ENCODE measurements around the gene IRF2BP1.

The IRF2BP1 gene

DNA sequence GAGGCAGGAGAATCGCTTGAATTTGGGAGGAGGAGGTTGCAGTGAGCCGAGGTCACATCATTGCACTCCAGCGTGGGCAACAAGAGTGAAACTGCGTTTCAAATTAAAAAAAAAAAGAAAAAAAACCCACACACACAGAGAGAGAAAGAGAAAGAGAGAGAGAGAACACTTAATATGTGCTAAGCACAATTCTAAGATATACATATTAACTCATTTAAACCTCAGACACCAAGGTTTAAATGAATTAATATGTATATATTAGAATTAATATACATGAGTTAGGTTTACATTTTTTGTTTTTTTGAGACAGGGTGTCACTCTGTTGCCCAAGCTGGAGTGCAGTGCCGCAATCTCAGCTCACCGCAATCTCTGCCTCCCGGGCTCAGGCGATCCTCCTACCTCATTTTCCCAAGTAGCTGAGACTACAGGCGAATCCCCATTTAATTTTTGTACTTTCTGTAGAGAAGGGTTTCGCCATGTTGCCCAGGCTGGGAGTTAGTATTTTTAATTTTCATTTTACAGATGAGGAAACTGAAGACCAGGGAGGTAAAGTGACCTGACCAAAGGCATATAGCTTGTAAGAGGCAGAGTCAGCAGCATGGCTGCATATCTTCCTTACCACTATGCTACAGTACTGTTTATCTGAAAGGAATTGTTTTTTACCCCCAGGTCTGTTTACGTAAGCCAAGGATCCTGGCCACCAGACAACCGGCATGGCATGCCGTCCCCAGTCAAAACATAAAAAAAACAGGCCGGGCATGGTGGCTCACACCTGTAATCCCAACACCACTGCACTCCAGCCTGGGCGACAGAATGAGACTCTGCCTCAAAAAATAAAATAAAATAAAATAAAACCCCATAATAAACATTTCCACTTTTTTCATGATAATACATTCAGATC lies 25.3 kb downstream of the IRF2BP1 start:
- no peak for DNase-seq

DNA sequence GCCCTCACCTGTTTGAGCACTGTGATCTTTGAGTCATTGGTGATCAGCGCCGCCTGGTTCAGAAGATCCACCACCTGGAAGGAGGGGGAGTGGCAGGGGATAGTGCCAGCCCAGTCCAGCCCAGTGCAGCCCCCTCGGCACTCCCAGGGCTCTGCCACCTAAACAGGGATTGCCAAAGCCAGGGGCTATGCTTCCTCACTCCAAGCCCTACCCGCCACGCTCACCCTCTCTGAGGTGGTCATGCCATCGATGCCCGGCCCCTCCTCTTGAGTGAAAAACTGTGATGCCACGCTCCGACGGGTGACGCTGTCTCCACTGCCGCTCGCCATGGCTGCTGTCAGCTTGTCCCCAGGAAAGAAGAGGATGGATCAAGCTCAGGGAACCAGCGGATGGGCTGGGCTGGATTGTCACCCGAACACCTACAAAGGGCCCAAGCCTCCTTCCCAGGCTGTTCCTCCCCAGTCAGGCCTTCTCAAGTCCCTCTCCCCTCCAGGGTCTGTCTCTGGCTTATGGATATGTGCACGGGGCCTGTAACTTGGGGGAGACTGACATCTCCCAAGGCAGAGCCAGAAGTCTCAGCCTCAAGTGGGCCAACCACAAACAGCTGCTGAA lies 31.7 kb downstream of the IRF2BP1 start:
- DNase-seq = no peak

DNA sequence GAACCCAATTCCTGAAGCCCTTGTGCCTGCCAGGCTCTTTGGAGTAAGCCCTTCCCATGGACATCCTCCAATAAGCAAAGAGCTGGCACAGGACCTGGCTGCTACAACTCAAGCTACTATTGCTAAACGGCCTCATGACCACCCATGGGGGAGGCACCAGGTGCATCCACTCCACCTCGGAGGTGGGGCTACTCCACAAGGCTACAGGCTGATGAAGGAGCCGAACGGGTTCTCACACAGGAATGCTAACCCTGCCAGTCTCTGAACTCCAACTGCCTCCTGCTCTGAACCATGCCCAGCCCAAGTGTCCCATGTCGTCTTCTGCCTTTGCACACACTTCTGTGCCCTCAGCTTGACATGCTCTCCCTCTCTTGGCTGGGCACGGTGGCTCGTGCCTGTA lies 33.0 kb downstream of the IRF2BP1 start:
- no peak for DNase-seq

DNA sequence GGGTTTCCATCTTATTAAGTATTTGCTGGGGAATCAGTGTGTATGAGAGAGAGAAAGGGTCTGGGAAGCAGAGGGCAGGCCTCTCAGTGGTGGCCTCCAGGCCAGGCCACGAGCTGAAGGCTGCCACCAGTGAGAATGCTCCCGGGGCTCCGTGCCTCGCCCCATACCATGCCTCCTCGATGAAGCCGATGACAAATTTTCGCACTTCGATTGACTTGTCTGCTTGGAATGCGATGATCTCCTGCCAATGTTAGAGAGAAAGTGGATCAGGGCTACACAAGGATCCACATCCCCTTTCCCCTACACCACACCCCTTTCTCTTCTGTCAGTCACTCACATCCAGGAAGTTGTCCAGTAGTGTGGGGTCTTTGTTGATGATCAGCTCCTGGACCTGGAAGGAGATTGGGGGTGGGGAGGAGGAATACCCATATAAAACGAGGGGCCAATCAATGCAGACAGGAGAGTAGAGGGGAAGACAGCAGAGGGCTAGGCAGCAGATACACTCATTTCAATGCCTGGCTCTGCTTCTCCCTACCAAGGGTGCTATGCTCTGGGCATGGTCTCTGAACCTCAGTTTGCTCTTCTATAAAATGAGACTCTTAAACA lies 33.7 kb downstream of the IRF2BP1 start:
- DNase-seq = no peak

DNA sequence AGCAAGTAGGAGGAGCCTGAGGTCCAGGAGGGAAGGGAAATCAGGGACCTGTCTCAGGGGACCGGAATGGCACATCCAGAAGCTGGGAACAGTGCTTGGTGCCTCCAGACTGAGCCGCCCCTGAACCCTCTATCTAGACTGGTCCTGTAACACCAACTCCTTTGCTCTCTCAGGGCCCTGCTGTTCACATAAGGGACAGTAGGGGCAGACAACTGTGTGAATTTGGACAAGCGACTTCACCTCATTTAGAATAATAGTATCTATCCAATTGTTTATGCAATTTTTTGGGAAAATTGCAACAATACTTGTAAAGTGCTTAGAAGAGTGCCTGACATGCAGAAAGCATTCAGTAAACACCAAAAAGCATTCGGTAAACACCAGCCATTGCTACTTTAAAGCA lies 37.0 kb downstream of the IRF2BP1 start:
- no peak for DNase-seq

DNA sequence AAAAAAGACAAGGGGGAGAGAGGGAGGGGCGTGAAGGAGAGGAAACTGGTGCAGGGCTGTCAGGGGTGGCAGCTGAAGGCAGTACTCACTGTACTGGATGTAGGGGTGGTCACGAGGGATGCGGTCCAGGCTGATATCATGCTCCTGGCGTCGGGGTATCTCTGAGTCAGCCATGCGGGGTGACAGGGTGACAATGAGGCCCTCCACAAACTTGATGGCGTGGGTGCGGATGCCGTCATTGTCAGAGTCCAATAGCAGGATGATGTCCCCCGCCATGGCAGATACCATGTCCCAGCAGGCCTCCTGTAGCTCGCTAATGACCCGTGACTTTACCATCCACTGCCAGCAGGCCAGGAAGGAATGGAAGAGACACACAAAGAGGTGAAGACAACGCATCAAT lies 38.3 kb downstream of the IRF2BP1 start:
- no peak for DNase-seq

DNA sequence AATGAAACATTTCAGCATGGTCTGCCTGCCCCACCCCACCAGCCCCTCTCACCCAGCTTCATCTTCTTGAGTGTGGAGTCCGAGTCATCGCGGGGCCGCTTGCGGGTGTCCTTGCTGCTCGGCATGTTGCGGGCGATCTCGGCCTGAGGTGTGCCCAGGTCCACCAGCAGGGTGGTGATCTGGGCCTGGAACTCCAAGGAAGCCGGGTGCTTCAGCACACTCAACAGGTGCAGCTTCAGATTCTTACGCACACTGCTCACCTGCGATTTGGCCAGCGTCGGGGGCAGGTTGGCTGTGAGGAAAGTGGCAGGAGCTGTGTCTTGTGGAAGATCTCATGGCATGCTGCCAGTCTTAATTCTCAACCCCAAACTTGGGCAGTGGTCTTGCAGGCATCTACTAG lies 43.7 kb downstream of the IRF2BP1 start:
- DNase-seq = no peak

DNA sequence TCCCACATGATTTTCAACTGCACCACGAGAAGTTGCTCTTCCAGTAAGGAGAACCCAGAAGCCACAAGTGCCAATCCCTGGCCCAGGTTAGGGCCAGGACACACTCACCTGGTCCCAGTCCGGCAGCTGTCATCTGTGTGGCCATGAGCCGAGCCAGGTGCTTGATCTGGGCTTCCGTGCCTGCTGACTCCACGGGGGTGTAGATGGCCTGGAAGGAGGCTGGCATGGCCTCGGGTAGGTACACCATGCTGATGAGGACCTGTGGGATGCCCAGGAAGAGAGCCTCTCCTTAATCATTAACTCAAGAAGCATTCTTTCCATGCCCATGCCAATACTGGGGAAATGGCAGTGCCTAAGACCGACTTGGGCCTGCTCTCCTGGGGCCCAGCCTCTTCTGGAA lies 51.0 kb downstream of the IRF2BP1 start:
- no peak for DNase-seq

All from NCI-H2227 treated with DMSO at 0.1 percent for 48 hours (cell line).